ENCODE results near the gene WNT9A. TPM values are rescaled to one million over a fixed set of nuclear protein-coding genes. Genes with fewer than 3 reads are reported as not detected.
A peak's percentile ranks its signal among the peaks of the same experiment; 100 is the strongest.

WNT9A gene
- polyA plus RNA-seq, 3 donors: not detected

DNA sequence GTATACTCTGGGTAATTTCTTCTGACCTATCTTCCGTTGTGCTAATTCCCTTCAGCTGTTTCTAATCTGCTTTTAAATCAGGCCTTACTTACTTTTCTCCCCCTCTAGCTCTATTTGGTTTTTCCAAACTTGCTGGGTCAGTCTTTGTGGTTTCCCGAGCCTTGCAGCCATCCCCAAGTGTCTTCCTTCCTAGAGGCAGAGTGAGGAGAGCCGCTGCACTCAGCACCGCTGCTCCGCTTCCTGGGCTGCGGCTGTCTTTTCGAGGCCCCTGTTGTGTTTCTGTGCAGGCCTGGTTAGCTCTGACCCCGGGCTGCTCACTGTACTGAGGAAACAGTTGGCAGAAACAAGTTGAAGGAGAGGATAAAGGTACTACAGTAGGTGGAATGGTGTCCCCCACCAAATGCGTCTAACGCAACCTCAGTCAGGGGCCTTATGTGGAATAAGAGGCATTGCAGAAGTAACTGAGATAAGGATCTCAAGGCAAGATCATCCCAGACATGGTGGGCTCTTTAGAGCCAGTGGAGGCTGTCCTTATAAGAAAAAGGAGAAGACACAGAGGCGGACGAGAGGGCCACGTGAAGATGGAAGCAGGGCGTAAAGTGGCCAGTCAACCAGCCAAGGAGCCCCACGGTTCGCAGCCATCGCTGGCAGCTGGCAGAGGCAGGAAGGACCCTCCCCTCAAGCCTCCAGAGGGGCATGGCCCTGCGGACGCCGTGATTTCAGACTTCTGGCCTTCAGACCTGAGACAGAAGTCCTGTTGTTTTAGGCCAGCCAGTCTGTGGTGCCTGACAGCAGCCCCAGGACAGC, 10.5 kb downstream of the WNT9A start:
- 48% methylated on average over 15 of the region's 20 CpGs for WGBS (ENCODE audit: insufficient coverage)
- Histone ChIP-seq H4K20me1 (ENCODE audit: insufficient read depth, low read length) (no peaks in the 10 kb centered on the region), H3K36me3 (replicated peaks in 1 of 2; ENCODE audit: control insufficient read depth in 1 of 2, insufficient read depth in 2 of 2, low read length in 2 of 2) (no peaks in the 10 kb centered on the region), H3K4me2 (replicated peaks; ENCODE audit: extremely low read depth, low read length, poor library complexity, severe bottlenecking) (no peak overlapping the region), H3K4me3 (replicated peaks in 1 of 3; ENCODE audit: low read depth in 2 of 3, low read length in 3 of 3) (no peak overlapping the region), H3K27me3 (ENCODE audit: control insufficient read depth in 2 of 2, insufficient read depth in 2 of 2, low read length in 2 of 2) (no peaks in the 10 kb centered on the region), H3K27ac (ENCODE audit: low read depth in 1 of 2, low read length in 2 of 2) (no peak overlapping the region), H2AFZ (ENCODE audit: insufficient read depth, low read depth, low read length, poor library complexity, severe bottlenecking) (no peak overlapping the region), H3K4me1 (ENCODE audit: control insufficient read depth in 1 of 2, insufficient read depth in 2 of 2, low read length in 2 of 2) (no peaks in the 10 kb centered on the region), H3K9ac (ENCODE audit: insufficient read depth, low read length, poor library complexity, severe bottlenecking) (no peak overlapping the region), H3K79me2 (ENCODE audit: insufficient read depth, low read length) (no peaks in the 10 kb centered on the region), H3K9me3 (replicated peaks in 1 of 2; ENCODE audit: control insufficient read depth in 1 of 2, insufficient read depth in 1 of 2, low read length in 2 of 2) (no peaks in the 10 kb centered on the region)
- TF ChIP-seq, protein P1, sequence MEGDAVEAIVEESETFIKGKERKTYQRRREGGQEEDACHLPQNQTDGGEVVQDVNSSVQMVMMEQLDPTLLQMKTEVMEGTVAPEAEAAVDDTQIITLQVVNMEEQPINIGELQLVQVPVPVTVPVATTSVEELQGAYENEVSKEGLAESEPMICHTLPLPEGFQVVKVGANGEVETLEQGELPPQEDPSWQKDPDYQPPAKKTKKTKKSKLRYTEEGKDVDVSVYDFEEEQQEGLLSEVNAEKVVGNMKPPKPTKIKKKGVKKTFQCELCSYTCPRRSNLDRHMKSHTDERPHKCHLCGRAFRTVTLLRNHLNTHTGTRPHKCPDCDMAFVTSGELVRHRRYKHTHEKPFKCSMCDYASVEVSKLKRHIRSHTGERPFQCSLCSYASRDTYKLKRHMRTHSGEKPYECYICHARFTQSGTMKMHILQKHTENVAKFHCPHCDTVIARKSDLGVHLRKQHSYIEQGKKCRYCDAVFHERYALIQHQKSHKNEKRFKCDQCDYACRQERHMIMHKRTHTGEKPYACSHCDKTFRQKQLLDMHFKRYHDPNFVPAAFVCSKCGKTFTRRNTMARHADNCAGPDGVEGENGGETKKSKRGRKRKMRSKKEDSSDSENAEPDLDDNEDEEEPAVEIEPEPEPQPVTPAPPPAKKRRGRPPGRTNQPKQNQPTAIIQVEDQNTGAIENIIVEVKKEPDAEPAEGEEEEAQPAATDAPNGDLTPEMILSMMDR (IDR thresholded peaks at IDR 0.05): no peak
- intact Hi-C loops (cut with micrococcal nuclease): no loop called here
- no peaks in the 10 kb centered on the region for H3K36me3 Mint-ChIP-seq
- H3K27me3 Mint-ChIP-seq (ENCODE audit: low read depth in 3 of 3): peaks cover 8 to 12% (median 9%) of the 10 kb centered on the region in 3 donors
- H3K27ac Mint-ChIP-seq: no peak overlapping the region
- H3K4me1 Mint-ChIP-seq: peaks cover 9% of the 10 kb centered on the region
- H3K9me3 Mint-ChIP-seq: peaks cover 0 to 7% (median 2%) of the 10 kb centered on the region in 7 donors
- H3K4me3 Mint-ChIP-seq: no peak overlapping the region
- no peak for DNase-seq

DNA sequence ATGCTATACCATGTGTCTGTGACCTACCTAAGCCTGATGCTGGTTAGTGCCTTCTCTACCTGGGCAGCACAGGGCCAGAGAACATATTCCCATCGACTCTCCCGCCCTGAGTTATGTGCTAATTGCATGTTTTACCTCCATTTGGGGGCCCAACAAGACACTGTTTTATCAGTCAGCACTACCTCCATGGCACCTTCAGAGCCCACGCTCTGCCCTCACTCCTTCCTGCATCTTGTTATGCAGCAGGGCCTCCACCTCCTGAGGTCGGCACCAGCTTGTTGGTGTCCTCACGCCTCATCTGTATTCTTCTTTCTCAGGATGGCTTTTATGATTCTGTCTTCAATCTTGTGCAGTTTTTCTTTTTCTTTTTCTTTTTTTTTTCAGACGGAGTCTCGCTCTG, 11.9 kb downstream of the WNT9A start:
- Histone ChIP-seq H3K27me3 (ENCODE audit: control insufficient read depth in 2 of 2, insufficient read depth in 2 of 2, low read length in 2 of 2) (no peaks in the 10 kb centered on the region), H3K9ac (ENCODE audit: insufficient read depth, low read length, poor library complexity, severe bottlenecking) (no peak overlapping the region), H3K36me3 (replicated peaks in 1 of 2; ENCODE audit: control insufficient read depth in 1 of 2, insufficient read depth in 2 of 2, low read length in 2 of 2) (no peaks in the 10 kb centered on the region), H3K79me2 (ENCODE audit: insufficient read depth, low read length) (no peaks in the 10 kb centered on the region), H3K9me3 (replicated peaks in 1 of 2; ENCODE audit: control insufficient read depth in 1 of 2, insufficient read depth in 1 of 2, low read length in 2 of 2) (no peaks in the 10 kb centered on the region), H3K4me1 (ENCODE audit: control insufficient read depth in 1 of 2, insufficient read depth in 2 of 2, low read length in 2 of 2) (no peaks in the 10 kb centered on the region), H3K27ac (ENCODE audit: low read depth in 1 of 2, low read length in 2 of 2) (no peak overlapping the region), H2AFZ (ENCODE audit: insufficient read depth, low read depth, low read length, poor library complexity, severe bottlenecking) (no peak overlapping the region), H3K4me3 (replicated peaks in 1 of 3; ENCODE audit: low read depth in 2 of 3, low read length in 3 of 3) (no peak overlapping the region), H3K4me2 (replicated peaks; ENCODE audit: extremely low read depth, low read length, poor library complexity, severe bottlenecking) (no peak overlapping the region), H4K20me1 (ENCODE audit: insufficient read depth, low read length) (no peaks in the 10 kb centered on the region)
- H3K4me1 Mint-ChIP-seq: peaks cover 9% of the 10 kb centered on the region
- peak overlapping the region in 2 of 7 donors; percentile 2 to 26 for H3K27ac Mint-ChIP-seq
- 93% methylated on average over 5 of the region's 7 CpGs for WGBS (ENCODE audit: insufficient coverage)
- H3K9me3 Mint-ChIP-seq: peaks cover 0 to 7% (median 2%) of the 10 kb centered on the region in 7 donors
- no peaks in the 10 kb centered on the region for H3K36me3 Mint-ChIP-seq
- intact Hi-C loops (cut with micrococcal nuclease): no loop called here
- no peak overlapping the region for H3K4me3 Mint-ChIP-seq
- no peak for DNase-seq
- TF ChIP-seq, protein P1 (IDR thresholded peaks at IDR 0.05): no peak
- peaks cover 9 to 12% (median 9%) of the 10 kb centered on the region in 3 donors for H3K27me3 Mint-ChIP-seq (ENCODE audit: low read depth in 3 of 3)

Measured in CD14-positive monocyte (primary cell).